OCI-LY1 (cell line): ENCODE data around the gene LETM1.

ENCODE experiments used
- H2AFZ ChIP-seq: fragments of 200-600 bp; sonication (generic), shearing (Covaris generic); 2 replicates; pipeline ENCODE4 v1.6.0; 2014; ENCODE audit warnings: antibody characterized with exemption, mild to moderate bottlenecking, low read length
- H3F3A ChIP-seq: fragments of 200-600 bp; sonication (generic), shearing (Covaris generic); 2 replicates; pipeline ENCODE4 v1.6.0; 2014; ENCODE audit warnings: mild to moderate bottlenecking, antibody characterized with exemption, low read length, moderate library complexity; ENCODE audit not compliant: insufficient read depth
- H3K27ac ChIP-seq: fragments of 200-600 bp; sonication (generic); 2 replicates; pipeline ENCODE4 v1.5.1; 2014; ENCODE audit warnings: low read length, mixed run types, mild to moderate bottlenecking, low read depth; ENCODE audit not compliant: poor library complexity, severe bottlenecking
- H3K27me3 ChIP-seq: fragments of 200-600 bp; sonication (generic); 2 replicates; pipeline ENCODE4 v1.6.0; 2014; ENCODE audit warnings: antibody characterized with exemption, mild to moderate bottlenecking, low read length, moderate library complexity; ENCODE audit not compliant: insufficient read depth
- H3K36me3 ChIP-seq: fragments of 200-600 bp; sonication (generic); 2 replicates; pipeline ENCODE4 v1.6.1; 2014; ENCODE audit warnings: mild to moderate bottlenecking, antibody characterized with exemption, low read length, moderate library complexity, mixed read lengths; ENCODE audit not compliant: insufficient read depth
- H3K4me1 ChIP-seq: fragments of 200-600 bp; sonication (generic); 2 replicates; pipeline ENCODE4 v1.5.1; 2014; ENCODE audit warnings: mild to moderate bottlenecking, low read length, moderate library complexity; ENCODE audit not compliant: insufficient read depth, severe bottlenecking
- H3K4me2 ChIP-seq: fragments of 200-600 bp; sonication (generic), shearing (Covaris generic); 2 replicates; pipeline ENCODE4 v1.6.1; 2014; ENCODE audit warnings: low read length
- H3K4me3 ChIP-seq: fragments of 200-600 bp; sonication (generic); 2 replicates; pipeline ENCODE4 v1.5.1; 2014; ENCODE audit warnings: low read length, low read depth, mild to moderate bottlenecking, mixed read lengths; ENCODE audit not compliant: poor library complexity, severe bottlenecking
- H3K79me2 ChIP-seq: fragments of 200-600 bp; shearing (Covaris generic); 2 replicates; pipeline ENCODE4 v1.6.1; 2016; ENCODE audit warnings: mixed run types, low read length, mixed read lengths; ENCODE audit not compliant: insufficient read depth
- H3K9ac ChIP-seq: fragments of 200-600 bp; sonication (generic), shearing (Covaris generic); 2 replicates; pipeline ENCODE4 v1.6.1; 2014; ENCODE audit warnings: mild to moderate bottlenecking, low read length, mixed read lengths
- H3K9me2 ChIP-seq: fragments of 200-600 bp; sonication (generic), shearing (Covaris generic); 2 replicates; pipeline ENCODE4 v1.6.1; 2014; ENCODE audit warnings: low read depth, mild to moderate bottlenecking, low read length, mixed read lengths
- H3K9me3 ChIP-seq: fragments of 200-600 bp; shearing (Covaris generic); 2 replicates; pipeline ENCODE4 v1.6.1; 2014; ENCODE audit warnings: low read length, mixed read lengths
- H4K20me1 ChIP-seq: fragments of 200-600 bp; sonication (generic), shearing (Covaris generic); 2 replicates; pipeline ENCODE4 v1.6.0; 2016; ENCODE audit warnings: mild to moderate bottlenecking, low read length; ENCODE audit not compliant: insufficient read depth
- CTCF ChIP-seq: fragments of 200-600 bp; sonication (generic), shearing (Covaris generic); IDR thresholded peaks from 2 replicates; pipeline ENCODE4 v1.5.1; 2017; ENCODE audit warnings: mild to moderate bottlenecking, antibody characterized with exemption, low read length, moderate library complexity, mixed read lengths
- EZH2 ChIP-seq: fragments of 200-600 bp; sonication (generic), shearing (Covaris generic); IDR thresholded peaks from 2 replicates; pipeline ENCODE4 v1.8.0; 2017; ENCODE audit warnings: borderline replicate concordance, mixed run types, mild to moderate bottlenecking, antibody characterized with exemption, low read length, moderate library complexity, mixed read lengths

The LETM1 gene

GRCh38 chr4:1762264-1763010 lies 93.5 kb downstream of the LETM1 start:
- Histone ChIP-seq H3K36me3 (no peaks in the 10 kb centered on the region), H2AFZ (no peak overlapping the region), H3K9ac (no peak overlapping the region), H3K9me3 (no peaks in the 10 kb centered on the region), H3K27me3 (no peaks in the 10 kb centered on the region), H3K27ac (no peak overlapping the region), H3K79me2 (no peaks in the 10 kb centered on the region), H3F3A (no peaks in the 10 kb centered on the region), H3K9me2 (no peaks in the 10 kb centered on the region), H3K4me1 (no peaks in the 10 kb centered on the region), H3K4me3 (no peak overlapping the region), H3K4me2 (no peak overlapping the region), H4K20me1 (no peaks in the 10 kb centered on the region)
- TF ChIP-seq EZH2, result no peak
- TF ChIP-seq CTCF, result no peak
